Kidney glomerular epithelial cell (primary cell): ENCODE results near the gene SNX2.
"Not testable (repeated sequence)": the region's sequence is repeated elsewhere in the genome, so short reads cannot be mapped to it uniquely, and the experiment has no call there.

Experiments
- DNase-seq: peaks from one replicate; lab custom pipeline; 2025; lab: John Stamatoyannopoulos, UW

Gene SNX2

DNA sequence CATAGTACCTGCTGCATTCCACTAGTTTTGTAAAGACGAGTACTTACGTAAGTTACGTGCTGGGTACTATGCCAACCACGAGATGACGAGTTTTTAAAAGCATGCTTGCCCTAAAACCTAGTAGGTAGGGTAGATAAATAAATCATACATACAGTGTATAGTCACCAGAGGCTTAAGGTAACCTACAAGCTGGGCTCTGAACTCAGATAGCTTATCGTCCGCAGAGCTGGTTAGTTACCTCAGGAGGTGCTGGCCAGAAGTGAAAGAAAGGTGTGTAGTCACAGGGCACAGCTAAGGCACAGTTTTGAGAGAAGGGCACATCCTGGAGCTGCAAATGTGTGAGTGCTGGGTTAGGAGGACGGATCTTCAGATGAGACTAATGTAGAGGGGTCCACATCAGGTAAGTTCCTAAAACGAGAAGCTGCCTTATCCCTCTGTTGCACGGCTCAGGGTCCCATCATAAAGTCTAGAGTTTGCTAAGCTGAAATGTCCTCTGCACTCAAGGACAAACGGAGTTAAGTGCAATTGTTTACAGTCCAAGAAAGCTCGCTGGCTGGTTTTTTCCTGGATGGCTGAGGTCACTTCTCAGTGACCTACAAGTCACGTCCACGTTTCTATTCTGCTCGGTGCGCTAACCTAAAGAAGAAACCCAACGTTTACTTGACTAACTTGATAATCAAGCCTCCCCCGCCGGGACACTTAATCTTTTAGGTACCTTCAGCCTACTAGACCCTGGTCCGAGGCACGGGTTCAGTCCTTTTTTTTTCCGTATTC is 69.4 kb downstream of the SNX2 start:
- no peak for DNase-seq

DNA sequence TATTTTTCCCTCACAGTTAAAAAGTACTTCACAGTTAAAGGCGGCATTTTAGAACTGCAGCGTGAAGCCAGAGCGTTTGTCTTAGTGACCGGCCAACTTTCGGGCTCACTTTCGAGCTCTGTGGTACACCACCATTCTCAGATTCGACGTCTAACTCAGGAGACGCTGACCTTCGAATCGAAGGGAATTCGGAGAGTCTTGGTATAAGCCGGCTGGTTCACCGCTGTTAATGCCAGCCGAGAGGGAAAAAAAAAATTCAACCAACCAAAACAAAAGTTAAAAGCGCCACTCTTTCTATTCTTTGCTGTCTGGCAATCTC is 70.0 kb downstream of the SNX2 start:
- no peak for DNase-seq

DNA sequence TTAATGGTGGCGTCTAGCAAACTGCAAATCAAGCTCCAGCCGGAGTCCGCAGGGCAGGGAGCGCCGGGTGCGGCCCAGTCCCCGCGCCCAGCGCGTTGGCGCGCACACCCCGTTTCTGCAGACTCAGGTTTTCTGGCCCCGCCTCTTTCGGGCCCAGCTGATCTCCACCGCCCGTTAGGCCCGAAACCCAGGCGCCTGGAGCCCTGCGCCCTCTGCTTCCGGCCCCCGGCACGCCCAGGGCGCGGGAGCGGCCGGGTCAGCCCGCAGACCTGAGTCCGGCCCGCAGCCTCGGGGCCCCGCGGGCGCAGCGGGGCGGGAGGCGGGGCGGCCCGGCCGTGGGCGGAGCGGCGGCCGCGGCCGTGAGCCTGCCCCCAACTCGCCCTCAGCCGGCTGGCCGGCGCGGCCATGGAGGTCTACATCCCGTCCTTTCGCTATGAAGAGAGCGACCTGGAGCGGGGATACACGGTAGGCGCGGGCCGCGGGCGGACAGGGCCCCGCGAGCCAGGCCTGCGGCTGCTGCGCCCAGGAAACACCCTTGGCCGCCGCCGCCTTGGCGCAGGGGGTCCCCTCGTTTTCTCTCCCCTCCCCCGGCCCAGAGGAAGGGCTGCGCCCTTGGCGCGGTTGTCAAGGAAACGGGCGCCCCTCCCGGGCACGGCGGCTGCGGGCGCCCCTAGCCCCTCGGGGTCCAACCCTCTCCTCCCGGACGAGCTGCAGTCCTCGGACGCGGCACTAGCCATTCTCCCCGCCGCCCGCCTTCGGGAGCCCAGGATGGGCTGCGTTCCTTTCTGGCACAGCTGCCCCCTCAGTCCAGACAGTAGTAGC is 70.6 kb downstream of the SNX2 start, which contains the start of gene SNX24:
Gene SNX24 (plus strand): TSS at position 385 of the 822 bp plus-strand sequence. CDS start 21 bp downstream, at position 406.
- peak; percentile 53 for DNase-seq

DNA sequence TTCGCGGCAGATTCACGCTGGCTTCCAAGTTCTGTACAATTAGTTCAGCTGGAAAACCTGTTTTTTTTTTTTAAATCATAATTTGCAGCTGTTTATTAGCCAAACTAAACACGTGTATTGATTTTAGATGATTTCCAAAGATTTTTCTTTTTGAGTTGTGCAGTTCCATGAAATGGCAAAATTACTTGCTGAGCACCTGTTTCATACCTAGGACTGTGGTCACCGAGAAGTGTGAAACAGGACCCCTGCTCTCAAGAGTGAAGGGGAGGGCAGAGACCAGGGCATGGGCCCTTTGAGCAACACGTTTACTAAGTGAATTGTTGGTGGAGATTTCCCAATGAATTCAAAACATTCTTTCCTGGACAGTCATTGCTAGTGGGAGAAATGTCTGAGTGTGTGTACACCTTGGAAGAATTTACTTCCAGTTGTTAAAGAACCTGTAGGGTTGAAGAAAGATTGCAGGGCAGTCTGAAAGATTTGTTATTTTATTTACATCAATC is 71.2 kb downstream of the SNX2 start:
- peak; percentile 80 for DNase-seq

DNA sequence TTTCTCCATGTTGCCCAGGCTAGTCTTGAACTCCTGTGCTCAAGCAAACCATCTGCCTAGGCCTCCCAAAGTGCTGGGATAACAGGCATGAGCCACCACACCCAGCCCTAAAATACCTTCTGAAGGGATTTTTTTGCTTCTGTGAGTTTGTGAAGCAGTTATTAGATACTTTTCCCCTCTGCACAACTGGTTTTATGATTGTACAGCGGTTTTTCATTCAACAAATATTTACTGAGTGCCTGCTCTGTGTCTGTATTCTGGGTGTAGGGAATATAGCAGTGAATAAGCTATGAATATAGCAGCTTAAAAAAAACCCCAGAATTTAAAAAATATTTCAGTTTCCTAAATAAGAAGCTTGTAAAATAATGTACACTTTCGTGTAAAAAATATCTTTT is 72.8 kb downstream of the SNX2 start:
- DNase-seq, result no peak

DNA sequence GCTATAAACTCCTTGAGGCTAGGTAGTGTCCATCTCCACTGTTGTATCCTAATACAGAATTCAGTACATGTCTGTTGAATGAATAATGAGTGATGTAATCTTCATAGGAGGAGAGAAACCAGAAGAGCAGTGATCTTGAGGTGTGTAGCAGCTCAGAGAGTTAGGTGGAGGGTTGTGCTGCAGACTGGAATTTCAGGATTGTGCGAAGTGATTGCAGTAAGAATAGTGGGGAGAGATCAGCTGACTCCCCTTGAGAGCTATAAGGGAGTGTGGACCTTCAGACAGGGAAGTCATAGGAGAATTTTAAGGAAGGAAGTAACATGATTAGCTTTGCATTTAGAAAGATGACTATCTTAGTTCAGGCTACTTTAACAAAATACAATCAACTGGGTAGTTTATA is 74.9 kb downstream of the SNX2 start:
- peak; percentile 34 for DNase-seq

DNA sequence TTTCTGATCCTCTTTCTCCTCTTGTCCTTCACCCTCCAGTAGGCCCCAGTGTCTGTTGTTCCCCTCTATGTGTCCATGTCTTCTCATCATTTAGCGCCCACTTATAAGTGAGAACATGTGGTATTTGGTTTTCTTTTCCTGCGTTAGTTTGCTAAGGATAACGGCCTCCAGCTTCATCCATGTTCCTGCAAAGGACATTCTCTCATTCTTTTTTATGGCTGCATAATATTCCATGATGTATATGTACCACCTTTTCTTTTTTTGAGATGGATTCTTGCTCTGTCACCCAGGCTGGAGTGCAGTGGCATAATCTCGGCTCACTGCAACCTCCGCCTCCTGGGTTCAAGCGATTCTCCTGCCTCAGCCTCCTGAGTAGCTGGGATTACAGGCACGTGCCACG is 82.7 kb downstream of the SNX2 start:
- not testable (repeated sequence) for DNase-seq

DNA sequence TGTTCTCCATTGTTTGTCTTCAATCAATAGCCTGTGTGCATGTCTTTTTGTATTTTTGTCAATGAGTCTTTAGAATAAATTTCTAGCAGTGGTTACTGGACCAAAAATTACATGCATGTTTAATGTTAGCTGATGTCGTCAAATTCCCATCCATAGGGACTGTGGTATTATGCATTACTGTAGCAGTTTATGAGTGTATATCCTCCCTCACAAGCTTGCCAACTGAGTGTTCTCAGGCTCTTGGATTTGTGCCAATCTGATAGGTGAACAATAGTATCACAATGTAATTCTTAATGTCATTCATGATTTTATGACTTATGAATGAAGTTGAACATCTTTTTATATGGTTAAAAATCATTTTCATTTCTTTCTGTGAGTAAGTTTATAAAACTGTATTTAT is 83.6 kb downstream of the SNX2 start:
- DNase-seq, result peak; percentile 19

DNA sequence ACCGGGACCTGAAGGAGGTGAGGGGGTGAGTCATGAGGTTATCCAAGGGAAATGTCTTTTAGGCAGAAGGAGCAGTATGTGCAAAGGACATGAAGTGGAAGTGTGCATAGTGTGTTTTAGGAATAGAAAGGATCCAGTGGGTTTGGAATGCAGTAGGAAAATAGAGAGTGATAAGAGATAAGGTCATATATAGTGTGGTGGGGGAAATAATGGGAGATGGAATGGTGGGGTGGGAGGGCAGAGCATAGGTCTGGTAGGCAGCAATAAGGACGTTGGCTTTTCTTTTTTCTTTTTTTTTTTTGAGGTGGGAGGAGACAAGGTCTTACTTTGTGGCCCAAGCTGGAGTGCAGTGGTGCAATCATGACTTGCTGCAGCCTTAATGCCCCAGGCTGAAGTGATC is 88.4 kb downstream of the SNX2 start:
- no peak for DNase-seq

DNA sequence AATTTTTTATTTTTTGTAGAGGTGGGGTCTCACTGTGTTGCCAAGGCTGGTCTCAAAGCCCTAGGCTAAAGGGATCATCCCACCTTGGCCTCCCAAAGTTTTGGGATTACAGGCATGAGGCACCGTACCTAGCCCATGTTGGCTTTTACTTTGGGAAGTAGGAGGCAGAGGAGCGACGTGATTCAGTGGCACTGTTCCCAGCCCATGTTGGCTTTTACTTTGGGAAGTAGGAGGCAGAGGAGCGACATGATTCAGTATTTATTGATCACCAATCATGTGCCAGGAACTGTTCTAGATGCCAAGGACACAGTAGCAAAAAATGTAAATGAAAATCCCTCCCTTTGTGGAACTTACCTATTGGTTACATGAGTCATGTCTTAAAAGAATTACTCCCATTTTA is 88.8 kb downstream of the SNX2 start:
- DNase-seq, result no peak

DNA sequence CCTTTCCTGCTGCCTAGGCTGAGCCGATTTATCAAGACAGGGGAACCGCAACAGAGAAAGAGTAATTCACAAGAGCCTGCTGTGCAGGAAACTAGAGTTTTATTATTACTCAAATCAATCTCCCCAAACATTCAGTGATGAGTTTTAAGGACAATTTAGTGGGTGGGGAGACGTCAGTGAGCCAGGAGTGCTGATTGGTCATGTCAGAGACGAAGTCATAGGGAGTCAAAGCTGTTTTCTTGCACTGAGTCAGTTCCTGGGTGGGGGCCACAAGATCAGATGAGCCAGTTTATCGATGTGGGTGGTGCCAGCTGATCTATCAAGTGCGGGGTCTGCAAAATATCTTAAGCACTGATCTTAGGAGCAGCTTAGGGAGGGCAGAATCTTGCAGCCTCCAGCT is 89.5 kb downstream of the SNX2 start:
- DNase-seq, result no peak

DNA sequence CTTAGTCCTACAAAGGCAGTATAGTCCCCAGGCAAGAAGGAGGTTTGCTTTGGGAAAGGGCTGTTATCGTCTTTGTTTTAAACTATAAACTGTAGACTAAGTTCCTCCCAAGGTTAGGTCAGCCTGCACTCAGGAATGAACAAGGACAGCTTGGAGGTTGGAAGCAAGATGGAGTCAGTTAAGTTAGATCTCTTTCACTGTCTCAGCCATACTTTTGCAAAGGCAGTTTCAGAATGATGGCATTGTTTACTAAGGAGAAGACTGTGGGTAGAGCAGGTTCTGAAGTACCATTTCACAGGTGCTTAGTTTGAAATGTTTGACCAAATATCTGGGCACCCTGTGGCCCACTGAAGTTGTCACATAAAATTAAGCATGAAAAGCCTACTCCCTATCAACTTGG is 90.0 kb downstream of the SNX2 start:
- DNase-seq, result no peak

DNA sequence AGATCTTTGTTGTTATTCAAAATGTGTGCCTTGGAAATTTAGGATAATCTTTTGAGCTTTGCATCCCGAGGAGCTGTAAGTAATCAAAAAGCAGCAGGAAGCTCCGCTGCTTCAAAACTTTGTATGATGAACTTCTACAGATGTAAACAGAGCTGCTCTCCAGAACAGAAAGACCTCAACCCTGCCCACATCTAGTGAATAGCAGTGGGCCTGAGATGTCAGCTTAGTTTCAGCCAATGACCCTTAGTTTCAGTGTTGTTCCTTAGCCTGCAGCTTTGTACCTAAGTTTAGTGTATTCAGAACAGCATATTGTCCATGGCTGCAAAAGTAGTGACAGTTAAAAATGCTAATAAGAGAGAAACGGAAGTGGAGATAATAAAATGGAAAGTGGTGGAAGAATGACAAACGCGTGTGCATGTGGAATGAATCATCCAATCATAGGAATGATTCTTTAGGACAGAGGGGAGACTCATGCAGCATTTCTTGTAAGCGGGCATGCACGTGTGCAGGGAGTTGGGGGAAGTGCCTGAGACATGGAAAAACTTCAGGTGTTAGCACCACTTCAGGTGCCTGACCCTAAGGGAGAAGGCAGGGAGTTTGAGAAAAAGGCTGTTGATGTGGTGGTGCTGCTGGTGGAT is 95.5 kb downstream of the SNX2 start:
- DNase-seq, result no peak

DNA sequence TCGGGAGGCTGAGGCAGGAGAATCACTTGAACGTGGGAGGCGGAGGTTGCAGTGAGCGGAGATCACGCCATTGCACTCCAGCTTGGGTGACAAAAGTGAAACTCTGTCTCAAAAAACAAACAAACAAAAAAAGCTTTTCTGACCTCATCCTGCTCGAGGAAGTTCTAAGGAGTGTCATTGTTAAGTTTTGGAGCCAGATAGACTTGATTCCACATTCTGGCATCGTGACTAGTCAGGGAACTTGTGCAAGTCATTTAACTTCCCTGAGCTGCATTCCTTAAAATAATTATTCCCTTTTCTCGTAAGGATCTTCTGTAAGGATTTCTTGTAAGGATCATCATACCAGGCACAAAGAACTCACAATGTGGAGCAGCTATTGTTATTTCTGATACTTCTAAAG is 96.8 kb downstream of the SNX2 start:
- no peak for DNase-seq

DNA sequence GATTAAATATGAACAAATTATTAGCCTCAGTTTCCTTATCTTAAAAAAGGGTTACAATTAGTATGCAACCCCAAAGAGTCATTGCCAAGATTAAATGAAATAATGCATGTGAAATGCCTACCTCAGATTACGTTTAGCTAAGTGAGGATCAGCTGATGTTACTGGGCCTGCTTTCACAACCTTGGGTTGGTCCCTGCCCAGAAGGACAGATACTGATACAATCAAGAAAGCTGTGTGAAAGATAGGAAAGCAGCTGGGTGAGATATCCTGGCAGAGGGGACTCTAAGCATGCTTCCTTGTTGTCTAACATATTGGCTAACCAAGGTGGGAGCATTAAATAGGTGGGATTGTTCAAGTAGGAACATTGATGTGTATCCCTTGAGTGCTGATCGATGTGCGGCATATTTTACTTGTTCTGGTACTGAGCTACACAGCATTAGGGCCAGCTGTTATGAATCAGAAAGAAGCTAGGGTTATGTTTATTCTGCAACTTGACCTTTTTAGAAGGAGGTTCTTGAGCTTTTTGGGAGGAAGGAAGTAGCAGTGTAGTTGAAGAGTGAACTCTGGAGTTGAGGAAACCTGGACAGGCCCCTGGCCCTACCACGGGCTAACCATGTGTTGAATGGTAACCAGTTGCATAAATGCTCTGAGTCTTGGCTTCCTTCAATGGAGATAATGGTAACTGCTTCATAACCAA is 99.4 kb downstream of the SNX2 start:
- no peak for DNase-seq

DNA sequence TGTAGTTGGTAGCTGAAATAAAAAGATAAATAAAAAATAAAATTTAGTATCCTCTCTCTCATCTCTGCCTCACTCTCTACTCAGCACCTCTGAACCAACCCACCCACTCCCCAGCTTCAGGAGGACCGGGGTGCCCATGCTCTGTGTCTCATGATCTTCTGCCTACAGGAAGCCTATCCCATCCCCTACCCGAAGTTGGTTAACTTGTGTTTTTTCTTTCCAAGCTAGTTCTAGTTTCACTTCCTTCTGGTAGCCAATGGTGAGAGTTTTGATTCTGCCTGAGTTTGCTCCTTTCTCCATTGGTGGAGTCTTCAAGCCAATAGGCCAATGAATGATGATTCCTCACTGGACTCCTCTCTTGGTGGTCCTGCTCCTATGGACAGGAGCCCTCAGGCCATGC is 102.6 kb downstream of the SNX2 start:
- no peak for DNase-seq

DNA sequence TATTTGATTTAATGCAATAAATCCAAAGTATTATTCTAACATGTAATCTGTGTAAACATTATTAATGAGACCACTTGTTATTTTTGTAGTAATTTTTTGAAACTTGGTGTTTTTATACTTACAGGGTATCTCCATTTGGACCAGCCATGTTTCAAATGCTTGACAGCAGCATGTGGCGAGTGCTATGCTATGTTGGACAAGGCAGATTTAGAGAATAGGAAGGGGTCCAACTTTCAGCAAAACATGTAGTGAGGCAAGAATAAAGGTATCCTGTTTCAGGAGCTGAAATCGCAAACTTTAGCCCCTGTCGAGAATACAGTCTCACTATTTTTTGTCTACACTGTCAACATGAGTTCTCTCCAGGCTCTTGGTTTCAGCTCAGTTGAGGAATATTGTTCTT is 104.2 kb downstream of the SNX2 start:
- DNase-seq, result no peak
